KMS-11 (cell line): Measurements from ENCODE around the gene PTER.

ENCODE experiments used
- H2AFZ ChIP-seq: fragments of 200-600 bp; sonication (generic); 2 replicates; pipeline ENCODE4 v1.6.1; 2016; ENCODE audit warnings: antibody characterized with exemption, mixed run types, low read depth
- H3K27ac ChIP-seq: fragments of 200-600 bp; sonication (generic); 2 replicates; pipeline ENCODE4 v1.6.1; 2016; ENCODE audit warnings: mild to moderate bottlenecking, mixed run types
- H3K27me3 ChIP-seq: fragments of 200-600 bp; sonication (generic); 2 replicates; pipeline ENCODE4 v1.6.1; 2017; ENCODE audit warnings: mild to moderate bottlenecking, low read depth, mixed run types, moderate library complexity; ENCODE audit not compliant: insufficient read depth
- H3K36me3 ChIP-seq: fragments of 200-600 bp; sonication (generic); 2 replicates; pipeline ENCODE4 v1.6.1; 2017; ENCODE audit warnings: mild to moderate bottlenecking, mixed run types; ENCODE audit not compliant: insufficient read depth
- H3K4me1 ChIP-seq: fragments of 200-600 bp; sonication (generic); 2 replicates; pipeline ENCODE4 v1.6.1; 2016; ENCODE audit warnings: mild to moderate bottlenecking, low read depth, mixed run types; ENCODE audit not compliant: poor library complexity, severe bottlenecking
- H3K4me2 ChIP-seq: fragments of 200-600 bp; sonication (generic); 2 replicates; pipeline ENCODE4 v1.7.0; 2016; ENCODE audit warnings: mild to moderate bottlenecking, mixed run types
- H3K4me3 ChIP-seq: fragments of 200-600 bp; sonication (generic); IDR thresholded peaks from 2 replicates; pipeline ENCODE4 v1.6.1; 2017; ENCODE audit warnings: low read depth, low read length, mixed read lengths; ENCODE audit not compliant: insufficient read depth
- H3K79me2 ChIP-seq: fragments of 200-600 bp; sonication (generic); 2 replicates; pipeline ENCODE4 v1.6.1; 2016; ENCODE audit warnings: low read depth, mixed run types; ENCODE audit not compliant: insufficient read depth
- H3K9ac ChIP-seq: fragments of 200-600 bp; sonication (generic); 2 replicates; pipeline ENCODE4 v1.6.1; 2016; ENCODE audit warnings: mild to moderate bottlenecking, mixed run types
- H4K20me1 ChIP-seq: fragments of 200-600 bp; sonication (generic); 2 replicates; pipeline ENCODE4 v1.6.1; 2016; ENCODE audit warnings: mild to moderate bottlenecking, mixed run types; ENCODE audit not compliant: insufficient read depth
- TF ChIP-seq, protein P1 (sequence below): fragments of 200-600 bp; sonication (generic); conservative IDR thresholded peaks from 2 replicates; pipeline ENCODE4 v1.6.1; 2017; ENCODE audit warnings: low read depth, mild to moderate bottlenecking, antibody characterized with exemption, low read length, moderate library complexity, mixed read lengths

Gene PTER

DNA sequence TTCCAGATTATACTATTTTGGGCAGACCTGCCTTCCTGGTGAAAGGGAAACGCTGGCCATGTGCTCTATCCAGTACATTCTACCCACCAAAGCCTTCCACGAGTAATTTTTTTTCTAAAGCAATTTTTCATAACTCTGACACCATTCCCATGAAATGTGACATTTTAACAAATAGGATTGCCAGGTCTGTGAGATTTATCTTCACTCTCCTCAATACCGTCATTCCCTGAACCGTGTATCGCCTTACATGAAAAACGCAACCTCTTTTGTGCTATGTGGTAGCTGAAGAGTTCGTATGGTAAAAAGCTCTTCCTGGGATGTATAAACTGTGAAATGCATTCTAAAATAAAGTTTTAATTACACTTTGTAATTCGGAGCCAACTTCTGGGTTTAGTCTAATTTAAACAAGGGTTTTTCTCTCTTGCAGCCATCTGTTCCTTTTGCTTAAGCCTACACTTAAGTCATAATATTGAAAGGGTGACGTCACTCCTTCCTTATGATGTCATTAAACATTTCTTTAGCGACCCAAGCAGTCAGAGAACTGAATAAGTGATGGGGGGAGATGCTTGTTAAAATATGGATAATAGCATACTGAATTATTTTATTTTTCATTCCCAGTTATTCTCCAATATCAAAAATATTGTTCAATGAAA lies 57.2 kb downstream of the PTER start:
- no peak overlapping the region for H3K9ac ChIP-seq
- H3K4me2 ChIP-seq, result no peak overlapping the region
- H3K36me3 ChIP-seq, result peaks cover 6% of the 10 kb centered on the region; the same call in 1 of the 2 replicates
- H2AFZ ChIP-seq, result no peak overlapping the region
- no peaks in the 10 kb centered on the region for H3K4me1 ChIP-seq
- no peaks in the 10 kb centered on the region for H4K20me1 ChIP-seq
- H3K27me3 ChIP-seq, result no peaks in the 10 kb centered on the region
- H3K27ac ChIP-seq, result no peak overlapping the region
- TF ChIP-seq, protein P1, sequence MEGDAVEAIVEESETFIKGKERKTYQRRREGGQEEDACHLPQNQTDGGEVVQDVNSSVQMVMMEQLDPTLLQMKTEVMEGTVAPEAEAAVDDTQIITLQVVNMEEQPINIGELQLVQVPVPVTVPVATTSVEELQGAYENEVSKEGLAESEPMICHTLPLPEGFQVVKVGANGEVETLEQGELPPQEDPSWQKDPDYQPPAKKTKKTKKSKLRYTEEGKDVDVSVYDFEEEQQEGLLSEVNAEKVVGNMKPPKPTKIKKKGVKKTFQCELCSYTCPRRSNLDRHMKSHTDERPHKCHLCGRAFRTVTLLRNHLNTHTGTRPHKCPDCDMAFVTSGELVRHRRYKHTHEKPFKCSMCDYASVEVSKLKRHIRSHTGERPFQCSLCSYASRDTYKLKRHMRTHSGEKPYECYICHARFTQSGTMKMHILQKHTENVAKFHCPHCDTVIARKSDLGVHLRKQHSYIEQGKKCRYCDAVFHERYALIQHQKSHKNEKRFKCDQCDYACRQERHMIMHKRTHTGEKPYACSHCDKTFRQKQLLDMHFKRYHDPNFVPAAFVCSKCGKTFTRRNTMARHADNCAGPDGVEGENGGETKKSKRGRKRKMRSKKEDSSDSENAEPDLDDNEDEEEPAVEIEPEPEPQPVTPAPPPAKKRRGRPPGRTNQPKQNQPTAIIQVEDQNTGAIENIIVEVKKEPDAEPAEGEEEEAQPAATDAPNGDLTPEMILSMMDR, result no peak
- H3K79me2 ChIP-seq, result no peaks in the 10 kb centered on the region
- H3K4me3 ChIP-seq, result no peak overlapping the region

DNA sequence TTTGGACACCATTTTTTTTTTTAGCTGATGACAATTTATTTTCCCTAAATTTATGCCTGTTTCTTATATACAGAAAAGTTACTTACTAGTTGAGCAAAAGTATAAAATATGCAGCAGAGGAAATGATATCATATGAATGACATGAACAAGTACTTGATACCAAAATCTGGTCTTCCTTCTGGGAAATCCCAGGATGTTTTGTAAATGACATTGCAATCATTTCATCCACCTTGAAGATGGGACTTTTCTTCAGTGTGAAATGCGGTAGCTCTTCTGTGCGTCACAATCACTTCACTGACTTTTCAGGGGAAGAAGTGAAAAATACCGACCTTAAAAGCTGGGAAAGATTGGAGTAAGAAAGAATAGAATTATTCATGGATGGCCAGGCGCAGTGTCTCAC lies 61.1 kb downstream of the PTER start:
- Histone ChIP-seq H4K20me1 (no peaks in the 10 kb centered on the region), H2AFZ (no peak overlapping the region), H3K27me3 (no peaks in the 10 kb centered on the region), H3K4me1 (no peaks in the 10 kb centered on the region), H3K9ac (no peak overlapping the region), H3K36me3 (no peaks in the 10 kb centered on the region; the same call in 1 of the 2 replicates), H3K27ac (no peak overlapping the region), H3K79me2 (no peaks in the 10 kb centered on the region), H3K4me3 (no peak overlapping the region), H3K4me2 (no peak overlapping the region)
- TF ChIP-seq, protein P1, result no peak

DNA sequence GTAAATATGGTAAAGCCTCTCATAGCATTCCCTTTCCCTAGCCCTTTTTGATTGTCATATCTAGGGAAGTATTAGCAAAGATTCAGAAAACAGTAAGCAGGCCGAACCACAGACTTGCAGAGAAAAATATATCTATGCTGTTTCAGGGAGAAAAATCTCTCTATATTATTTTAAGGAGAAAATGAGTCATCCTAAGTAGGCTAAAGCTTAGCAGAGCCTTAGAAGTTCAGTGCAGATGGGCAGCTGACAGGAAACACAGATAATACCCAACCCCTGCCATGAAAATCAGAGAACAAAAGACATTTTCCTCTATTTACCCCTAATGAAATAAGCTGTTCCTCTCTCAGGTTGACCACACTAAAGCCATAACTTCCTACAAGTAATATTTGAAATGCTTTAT lies 68.4 kb downstream of the PTER start:
- no peaks in the 10 kb centered on the region for H4K20me1 ChIP-seq
- H3K4me1 ChIP-seq, result no peaks in the 10 kb centered on the region
- H3K27ac ChIP-seq, result no peak overlapping the region
- H3K36me3 ChIP-seq, result no peaks in the 10 kb centered on the region; the same call in 1 of the 2 replicates
- H3K9ac ChIP-seq, result no peak overlapping the region
- no peaks in the 10 kb centered on the region for H3K27me3 ChIP-seq
- H3K4me3 ChIP-seq, result no peak overlapping the region
- H3K4me2 ChIP-seq, result no peak overlapping the region
- H3K79me2 ChIP-seq, result no peaks in the 10 kb centered on the region
- no peak overlapping the region for H2AFZ ChIP-seq
- TF ChIP-seq, protein P1, result no peak

DNA sequence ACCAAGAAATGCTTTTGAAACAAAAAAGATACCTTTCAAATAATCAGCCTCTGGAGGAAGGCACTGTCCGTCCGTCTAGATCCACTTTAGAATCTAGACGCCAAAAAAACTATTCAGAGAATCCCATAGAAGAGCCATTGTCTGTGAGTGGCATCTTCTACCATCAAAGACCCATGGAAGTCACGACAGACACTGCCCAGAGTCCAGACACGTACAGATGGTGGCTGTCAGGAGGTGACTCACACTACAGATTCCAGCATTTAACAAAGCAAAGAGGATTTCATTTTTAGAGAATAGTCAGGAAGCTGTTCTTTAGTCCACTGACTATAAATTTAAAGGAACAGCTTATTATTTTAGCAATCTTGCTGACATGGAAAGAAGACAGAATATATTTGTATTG lies 73.2 kb downstream of the PTER start:
- Histone ChIP-seq H3K27ac (no peak overlapping the region), H3K36me3 (no peaks in the 10 kb centered on the region), H4K20me1 (no peaks in the 10 kb centered on the region), H3K4me2 (no peak overlapping the region), H3K9ac (no peak overlapping the region), H3K4me3 (no peak overlapping the region), H3K79me2 (no peaks in the 10 kb centered on the region), H3K27me3 (no peaks in the 10 kb centered on the region), H2AFZ (no peak overlapping the region), H3K4me1 (no peaks in the 10 kb centered on the region)
- TF ChIP-seq, protein P1, result no peak
